NCI-H1436 treated with DMSO at 0.1 percent for 48 hours (cell line): ENCODE results near the gene DLGAP1.
"Not testable (repeated sequence)": the region's sequence is repeated elsewhere in the genome, so short reads cannot be mapped to it uniquely, and the experiment has no call there.

Experiments used
- DNase-seq: peaks from one replicate; lab custom pipeline; 2025; lab: John Stamatoyannopoulos, UW

The DLGAP1 gene

GRCh38 chr18:3624546-3624934 is 830.6 kb downstream of the DLGAP1 start:
- DNase-seq, result no peak

- DNase-seq, result no peak
Observed at GRCh38 chr18:3623769-3624545, 831.1 kb downstream of the DLGAP1 start.

GRCh38 chr18:3620146-3621119 is 834.7 kb downstream of the DLGAP1 start:
- no peak for DNase-seq

- DNase-seq, result no peak
Observed at GRCh38 chr18:3619746-3620145, 835.4 kb downstream of the DLGAP1 start.

GRCh38 chr18:3619222-3619621 is 835.9 kb downstream of the DLGAP1 start:
- no peak for DNase-seq

- DNase-seq, result no peak
Observed at GRCh38 chr18:3616744-3617143, 838.4 kb downstream of the DLGAP1 start.

GRCh38 chr18:3616142-3616541 is 839.0 kb downstream of the DLGAP1 start:
- no peak for DNase-seq

GRCh38 chr18:3615374-3615985 is 839.6 kb downstream of the DLGAP1 start:
- DNase-seq, result no peak

GRCh38 chr18:3612315-3612714 is 842.8 kb downstream of the DLGAP1 start:
- DNase-seq, result no peak

GRCh38 chr18:3611313-3612090 is 843.6 kb downstream of the DLGAP1 start:
- no peak for DNase-seq

- no peak for DNase-seq
Observed at GRCh38 chr18:3610813-3611212, 844.3 kb downstream of the DLGAP1 start.

- DNase-seq, result no peak
Observed at GRCh38 chr18:3610188-3610708, 844.9 kb downstream of the DLGAP1 start.

GRCh38 chr18:3608488-3608887 is 846.6 kb downstream of the DLGAP1 start:
- DNase-seq, result no peak

- DNase-seq, result not testable (repeated sequence)
Observed at GRCh38 chr18:3608099-3608453, 847.0 kb downstream of the DLGAP1 start.

- DNase-seq, result no peak
Observed at GRCh38 chr18:3607309-3608098, 847.6 kb downstream of the DLGAP1 start.

- not testable (repeated sequence) for DNase-seq
Observed at GRCh38 chr18:3606863-3607262, 848.2 kb downstream of the DLGAP1 start.

GRCh38 chr18:3605954-3606443 is 849.1 kb downstream of the DLGAP1 start:
- no peak for DNase-seq

GRCh38 chr18:3605486-3605952 is 849.6 kb downstream of the DLGAP1 start:
- DNase-seq, result no peak

GRCh38 chr18:3604498-3605408 is 850.4 kb downstream of the DLGAP1 start:
- no peak for DNase-seq

GRCh38 chr18:3604235-3604497 is 850.9 kb downstream of the DLGAP1 start:
- no peak for DNase-seq
